BLaER1 (cell line): Measurements from ENCODE around the gene SUMO3.
A peak's percentile ranks its signal among the peaks of the same experiment; 100 is the strongest.

Experiments used
- H3K27ac ChIP-seq: shearing (Covaris generic); formaldehyde crosslinking; 2 replicates; pipeline ENCODE4 v1.8.1; 2022
- H3K27me3 ChIP-seq: shearing (Covaris generic); formaldehyde crosslinking; 2 replicates; pipeline ENCODE4 v1.8.1; 2022
- H3K36me3 ChIP-seq: shearing (Covaris generic); formaldehyde crosslinking; 2 replicates; pipeline ENCODE4 v1.8.1; 2022
- H3K4me1 ChIP-seq: shearing (Covaris generic); formaldehyde crosslinking; 2 replicates; pipeline ENCODE4 v1.8.1; 2022
- H3K4me2 ChIP-seq: shearing (Covaris generic); formaldehyde crosslinking; 2 replicates; pipeline ENCODE4 v1.8.1; 2022
- H3K4me3 ChIP-seq: shearing (Covaris generic); formaldehyde crosslinking; 2 replicates; pipeline ENCODE4 v1.8.1; 2022
- H3K9ac ChIP-seq: shearing (Covaris generic); formaldehyde crosslinking; 2 replicates; pipeline ENCODE4 v1.8.1; 2022
- H3K9me3 ChIP-seq: shearing (Covaris generic); formaldehyde crosslinking; 2 replicates; pipeline ENCODE4 v1.8.1; 2022
- H4K20me1 ChIP-seq: shearing (Covaris generic); formaldehyde crosslinking; 2 replicates; pipeline ENCODE4 v1.8.1; 2022
- Cebpa-rat ChIP-seq: shearing (Covaris generic); IDR thresholded peaks from 2 replicates; pipeline ENCODE4 v1.8.1; 2022

The SUMO3 gene

GRCh38 chr21:44780767-44781459, 36.9 kb downstream of the SUMO3 start:
- Histone ChIP-seq H3K36me3 (peaks cover 78% of the 10 kb centered on the region), H3K4me3 (no peak overlapping the region), H3K27me3 (no peaks in the 10 kb centered on the region), H3K9me3 (0 out of 2 replicates have a peak, but pooled peaks cover 3% of the 10 kb centered on the region), H3K4me2 (peak overlapping the region; percentile 52; the same call in 1 of the 2 replicates), H3K27ac (no peak overlapping the region), H4K20me1 (peaks cover 88% of the 10 kb centered on the region), H3K9ac (no peak overlapping the region), H3K4me1 (peaks cover 36% of the 10 kb centered on the region)
- no peak for TF ChIP-seq Cebpa-rat

GRCh38 chr21:44780137-44780502, 37.7 kb downstream of the SUMO3 start:
- Histone ChIP-seq H3K9me3 (0 out of 2 replicates have a peak, but pooled peaks cover 3% of the 10 kb centered on the region), H3K4me1 (peaks cover 31% of the 10 kb centered on the region), H4K20me1 (peaks cover 85% of the 10 kb centered on the region), H3K36me3 (peaks cover 75% of the 10 kb centered on the region), H3K4me3 (no peak overlapping the region), H3K4me2 (peak overlapping the region; percentile 52), H3K9ac (no peak overlapping the region; the same call in 1 of the 2 replicates), H3K27me3 (no peaks in the 10 kb centered on the region), H3K27ac (no peak overlapping the region)
- no peak for TF ChIP-seq Cebpa-rat

GRCh38 chr21:44779417-44780136, 38.3 kb downstream of the SUMO3 start:
- Histone ChIP-seq H3K9me3 (0 out of 2 replicates have a peak, but pooled peaks cover 3% of the 10 kb centered on the region), H3K27ac (no peak overlapping the region), H3K9ac (no peak overlapping the region; the same call in 1 of the 2 replicates), H3K27me3 (no peaks in the 10 kb centered on the region), H4K20me1 (peaks cover 85% of the 10 kb centered on the region), H3K4me2 (peak overlapping the region; percentile 52), H3K36me3 (peaks cover 75% of the 10 kb centered on the region), H3K4me3 (no peak overlapping the region), H3K4me1 (peaks cover 36% of the 10 kb centered on the region)
- no peak for TF ChIP-seq Cebpa-rat

GRCh38 chr21:44778983-44779382, 38.9 kb downstream of the SUMO3 start:
- TF ChIP-seq Cebpa-rat = no peak
- no peak overlapping the region for H3K4me2 ChIP-seq

GRCh38 chr21:44778499-44778911, 39.4 kb downstream of the SUMO3 start:
- Histone ChIP-seq H3K9ac (no peak overlapping the region), H3K4me1 (peaks cover 47% of the 10 kb centered on the region), H4K20me1 (peaks cover 84% of the 10 kb centered on the region), H3K36me3 (peaks cover 70% of the 10 kb centered on the region), H3K9me3 (0 out of 2 replicates have a peak, but pooled peaks cover 3% of the 10 kb centered on the region), H3K4me2 (no peak overlapping the region), H3K27me3 (no peaks in the 10 kb centered on the region), H3K27ac (no peak overlapping the region), H3K4me3 (no peak overlapping the region)
- no peak for TF ChIP-seq Cebpa-rat

More at GRCh38 chr21:44778983-44779382, 38.9 kb downstream of the SUMO3 start:
- Histone ChIP-seq H3K4me1 (peaks cover 42% of the 10 kb centered on the region), H3K4me3 (no peak overlapping the region), H4K20me1 (peaks cover 85% of the 10 kb centered on the region), H3K27me3 (no peaks in the 10 kb centered on the region), H3K9ac (no peak overlapping the region), H3K36me3 (peaks cover 74% of the 10 kb centered on the region), H3K9me3 (0 out of 2 replicates have a peak, but pooled peaks cover 3% of the 10 kb centered on the region), H3K27ac (no peak overlapping the region)

- Histone ChIP-seq H3K27me3 (no peaks in the 10 kb centered on the region), H3K36me3 (peaks cover 69% of the 10 kb centered on the region), H3K27ac (no peak overlapping the region)
Measured at GRCh38 chr21:44778094-44778493, 39.8 kb downstream of the SUMO3 start.

GRCh38 chr21:44774972-44775371, 42.9 kb downstream of the SUMO3 start:
- no peaks in the 10 kb centered on the region for H3K27me3 ChIP-seq
- H3K27ac ChIP-seq = no peak overlapping the region
- no peaks in the 10 kb centered on the region for H3K9me3 ChIP-seq
- H4K20me1 ChIP-seq = peaks cover 82% of the 10 kb centered on the region
- no peak overlapping the region for H3K4me2 ChIP-seq
- H3K4me3 ChIP-seq = no peak overlapping the region
- H3K36me3 ChIP-seq = peaks cover 79% of the 10 kb centered on the region
- H3K4me1 ChIP-seq = peaks cover 59% of the 10 kb centered on the region
- H3K9ac ChIP-seq = no peak overlapping the region
- TF ChIP-seq Cebpa-rat = no peak

More at GRCh38 chr21:44778094-44778493, 39.8 kb downstream of the SUMO3 start:
- Histone ChIP-seq H3K9ac (no peak overlapping the region), H3K9me3 (no peaks in the 10 kb centered on the region), H3K4me3 (no peak overlapping the region), H3K4me2 (no peak overlapping the region), H3K4me1 (peaks cover 51% of the 10 kb centered on the region), H4K20me1 (peaks cover 84% of the 10 kb centered on the region)
- no peak for TF ChIP-seq Cebpa-rat

- peaks cover 64% of the 10 kb centered on the region for H3K4me1 ChIP-seq
- TF ChIP-seq Cebpa-rat = no peak
- H3K9me3 ChIP-seq = no peaks in the 10 kb centered on the region
- peaks cover 82% of the 10 kb centered on the region for H4K20me1 ChIP-seq
- H3K27me3 ChIP-seq = no peaks in the 10 kb centered on the region
- no peak overlapping the region for H3K9ac ChIP-seq
- H3K4me3 ChIP-seq = no peak overlapping the region
- peaks cover 74% of the 10 kb centered on the region for H3K36me3 ChIP-seq
- peak overlapping the region; percentile 35; the same call in 1 of the 2 replicates for H3K27ac ChIP-seq
- peak overlapping the region; percentile 84 for H3K4me2 ChIP-seq
Measured at GRCh38 chr21:44773291-44773932, 44.5 kb downstream of the SUMO3 start.

- H3K27me3 ChIP-seq = no peaks in the 10 kb centered on the region
Measured at GRCh38 chr21:44771896-44772525, 45.9 kb downstream of the SUMO3 start.

More at GRCh38 chr21:44771896-44772525, 45.9 kb downstream of the SUMO3 start:
- Histone ChIP-seq H3K4me2 (no peak overlapping the region), H3K9me3 (no peaks in the 10 kb centered on the region), H3K36me3 (peaks cover 60% of the 10 kb centered on the region), H3K27ac (0 out of 2 replicates have a peak overlapping the region, but pooled peaks have one; percentile 1), H3K4me3 (no peak overlapping the region), H4K20me1 (peaks cover 91% of the 10 kb centered on the region), H3K9ac (no peak overlapping the region), H3K4me1 (peaks cover 75% of the 10 kb centered on the region)
- no peak for TF ChIP-seq Cebpa-rat
